HG02588 (cell line): Measurements from ENCODE around the gene ZSCAN10.

ENCODE experiments used
- ATAC-seq: cut with Tn5 transposase; IDR thresholded peaks from one replicate; pipeline ENCODE4 v1.9.1; 2021; ENCODE audit warnings: mild to moderate bottlenecking, moderate library complexity; ENCODE audit not compliant: unreplicated experiment

The ZSCAN10 gene

DNA sequence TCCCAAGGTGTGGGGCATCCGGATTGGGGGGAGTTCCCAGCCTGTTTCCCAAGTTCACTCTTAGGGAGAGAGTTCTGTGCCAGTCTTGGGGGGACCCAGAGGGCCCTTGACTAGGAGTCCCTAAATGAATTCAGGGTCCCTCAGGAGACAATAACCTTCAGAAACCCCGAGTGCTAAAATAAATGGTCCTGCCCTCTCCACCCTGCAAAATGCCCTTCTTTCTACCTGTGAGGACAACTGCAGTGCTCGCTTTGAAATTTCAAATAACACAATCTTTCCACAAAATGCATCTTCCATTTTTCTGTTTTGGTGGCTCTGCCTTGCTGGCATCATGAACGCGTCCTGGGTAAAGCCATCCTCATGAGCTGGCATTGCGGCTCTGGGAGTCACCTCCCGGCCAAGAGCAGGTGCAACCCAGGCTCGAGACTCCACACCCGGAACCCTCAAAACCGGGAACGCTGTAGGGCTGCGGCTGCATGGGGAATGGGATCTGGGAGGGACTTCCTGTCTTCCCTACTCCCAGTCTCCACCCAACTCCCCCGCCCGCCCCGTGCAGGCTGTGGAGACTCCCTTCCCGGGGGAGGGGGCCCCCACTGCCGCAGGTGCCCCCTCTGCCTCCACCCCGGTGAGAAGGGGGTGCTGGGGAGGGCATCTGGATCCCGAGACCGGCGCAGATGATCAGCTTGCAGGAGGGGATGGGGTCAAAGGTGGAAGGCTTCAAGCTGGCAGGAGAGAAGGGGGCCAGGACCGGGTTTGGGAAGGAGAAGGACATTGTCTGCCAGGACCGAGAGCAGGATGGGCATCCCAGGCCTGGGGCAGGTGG, 13.2 kb upstream of the ZSCAN10 start, which contains the start of gene ZNF205:
TSS of gene ZNF205 (plus strand) at position 529 of the 823 bp plus-strand sequence. CDS start 845 bp downstream, outside the sequence.
- ATAC-seq, result no peak

DNA sequence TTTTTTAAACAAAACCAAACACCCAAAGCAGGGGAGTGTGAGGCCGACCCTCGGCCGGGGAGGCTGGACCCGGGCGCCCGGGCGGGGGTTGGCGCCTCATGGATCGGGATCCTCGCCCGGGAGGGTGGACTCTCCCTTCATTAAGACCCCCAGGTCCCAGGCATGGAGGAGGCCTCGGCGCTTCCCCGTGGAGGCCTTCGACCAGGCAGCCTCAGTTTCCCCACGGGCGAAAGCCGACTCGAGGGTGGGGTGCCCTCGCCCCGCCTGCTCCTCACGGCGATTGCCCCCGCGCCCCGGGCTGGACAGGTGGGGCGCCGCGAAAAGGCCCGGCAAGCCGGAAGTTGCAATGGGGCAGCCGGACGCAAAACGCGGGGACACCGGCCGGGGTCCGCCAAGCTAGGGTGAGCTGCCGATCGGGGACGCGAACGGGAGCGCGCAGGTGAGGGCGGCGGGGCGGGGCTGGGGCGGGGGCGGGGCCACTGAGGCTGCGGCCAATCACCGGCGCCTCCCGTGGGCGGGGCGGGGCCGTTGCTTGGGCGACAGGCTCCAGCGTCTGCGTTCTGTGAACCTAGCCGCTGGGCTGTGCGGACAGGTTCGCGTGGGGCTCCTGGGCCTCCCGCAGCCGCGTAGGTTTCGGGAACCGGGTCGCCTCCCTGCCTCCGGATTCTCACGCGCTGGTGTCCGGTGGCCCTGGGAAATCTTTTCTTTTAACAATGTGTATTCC, 7.3 kb upstream of the ZSCAN10 start:
- ATAC-seq, result peak; percentile 85

DNA sequence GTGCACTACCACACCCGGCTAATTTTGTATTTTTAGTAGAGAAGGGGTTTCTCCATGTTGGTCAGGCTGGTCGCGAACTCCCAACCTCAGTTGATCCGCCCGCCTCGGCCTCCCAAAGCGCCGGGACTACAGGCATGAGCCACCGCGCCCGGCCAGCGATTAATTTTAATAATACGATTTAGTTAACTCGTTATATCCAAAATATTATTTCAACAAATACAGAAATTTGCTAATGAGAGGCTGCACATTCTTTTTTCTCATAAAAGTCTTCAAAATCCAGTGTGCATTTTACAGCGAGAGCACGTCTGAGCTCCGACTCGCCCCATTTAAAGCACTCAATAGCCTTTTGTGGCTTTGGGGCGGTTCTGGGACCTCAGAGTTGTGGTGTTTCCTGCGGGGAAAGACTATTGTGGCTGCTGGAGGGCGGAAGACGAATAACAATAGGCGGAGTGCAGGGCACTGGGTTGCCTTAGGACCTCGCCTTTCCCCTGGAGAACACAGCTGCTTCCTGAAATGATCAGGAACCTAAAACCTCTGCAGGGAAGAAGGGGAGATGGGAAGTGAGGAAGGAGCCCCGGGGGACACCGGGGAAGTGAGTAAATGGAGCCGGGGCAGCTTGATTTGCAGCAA, 2.9 kb upstream of the ZSCAN10 start:
- ATAC-seq, result no peak

DNA sequence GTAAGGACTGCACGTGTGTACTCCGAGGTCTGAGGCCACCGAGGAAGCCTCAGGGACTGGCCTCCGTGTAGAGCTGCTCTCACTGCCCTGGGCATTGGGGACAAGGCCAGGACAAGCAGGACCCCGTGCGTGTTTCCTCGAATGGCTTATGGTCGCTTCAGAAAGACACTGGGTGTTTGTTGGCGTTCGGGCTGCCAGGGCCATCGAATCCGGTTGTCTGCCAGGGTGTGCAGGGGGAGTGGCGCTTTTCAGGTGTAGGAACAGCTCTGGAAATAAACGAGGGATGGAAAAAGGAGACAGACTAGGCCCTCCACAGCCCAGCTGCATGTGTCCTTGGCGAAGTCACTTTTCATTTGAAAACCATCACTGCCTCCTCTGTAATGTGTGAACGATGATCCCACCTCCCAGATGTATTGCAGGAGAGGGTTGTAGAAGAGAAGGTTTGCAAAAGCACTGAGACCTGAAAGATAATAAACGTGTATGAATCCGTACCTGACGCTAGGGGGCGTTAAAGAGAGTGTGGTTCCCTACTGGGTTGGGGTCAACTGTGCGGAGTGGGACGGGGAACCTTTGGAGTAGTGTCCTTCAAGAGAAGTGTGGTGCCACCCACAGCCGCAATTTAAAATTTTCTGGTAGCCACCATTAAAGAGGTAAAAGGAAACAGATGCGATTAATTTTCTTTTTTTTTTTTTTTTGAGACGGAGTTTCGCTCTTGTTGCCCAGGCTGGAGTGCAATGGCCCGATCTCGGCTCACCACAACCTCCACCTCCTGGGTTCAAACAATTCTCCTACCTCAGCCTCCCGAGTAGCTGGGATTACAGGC, 2.1 kb upstream of the ZSCAN10 start:
- no peak for ATAC-seq

DNA sequence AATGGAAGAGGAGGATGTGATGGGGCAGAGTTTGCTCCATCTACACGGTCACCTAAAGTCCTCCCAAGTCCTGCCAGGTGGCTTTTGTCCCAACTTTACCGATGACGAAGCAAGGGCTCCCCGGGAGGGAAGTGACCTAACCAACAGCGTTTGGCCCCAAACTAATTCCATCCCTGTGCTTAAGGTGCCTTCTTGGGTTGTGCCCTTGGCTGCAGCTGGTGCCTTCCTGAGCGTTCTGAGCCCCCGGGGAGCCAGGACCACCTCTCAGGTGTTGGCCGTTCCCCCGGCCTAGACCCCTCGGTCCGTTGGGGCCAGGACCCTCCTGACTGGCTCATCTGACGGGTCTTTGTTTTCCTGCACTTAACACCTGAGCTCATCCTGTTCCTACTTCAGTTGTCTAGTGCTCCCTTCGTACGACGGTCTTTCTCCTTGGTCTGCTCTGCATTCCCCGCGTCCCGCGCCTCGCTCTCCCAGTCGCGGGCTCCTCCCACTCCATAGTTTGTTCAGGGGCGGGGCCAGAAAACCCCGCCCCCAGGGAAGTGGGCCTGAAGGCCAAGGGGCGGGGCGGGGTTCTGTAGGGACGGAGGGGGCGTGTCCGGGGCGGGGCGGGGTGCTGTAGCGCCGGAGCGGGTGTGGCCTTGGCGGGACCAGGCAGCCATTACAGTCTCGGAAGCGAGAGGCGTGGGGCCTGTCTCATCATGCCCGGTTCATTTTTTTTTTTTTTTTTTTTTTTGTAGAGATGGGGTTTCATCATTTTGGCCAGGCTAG, 822 bp upstream of the ZSCAN10 start:
- peak; percentile 66 for ATAC-seq

- ATAC-seq, result no peak
Measured at GRCh38 chr16:3099395-3099731, 269 bp upstream of the ZSCAN10 start.

DNA sequence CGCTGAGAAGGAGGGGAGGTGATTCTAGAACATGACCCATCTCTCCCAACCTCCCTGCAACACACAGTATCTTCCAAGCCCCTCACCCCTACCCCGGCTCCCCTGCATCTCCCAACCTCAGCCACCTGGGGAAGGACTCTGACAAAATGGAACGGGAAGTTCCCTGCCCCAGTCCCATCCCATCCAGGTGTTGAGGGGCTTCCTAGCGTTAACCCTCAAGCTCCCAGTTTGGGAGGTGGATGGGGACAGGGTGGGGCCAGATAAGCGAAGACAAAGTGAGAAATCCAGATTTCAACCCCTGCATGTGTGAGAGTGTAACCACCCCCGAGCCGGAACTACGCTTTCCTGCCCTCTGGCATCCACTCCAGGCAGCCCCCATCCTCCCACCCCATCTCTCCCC, 1.8 kb downstream of the ZSCAN10 start:
- no peak for ATAC-seq

DNA sequence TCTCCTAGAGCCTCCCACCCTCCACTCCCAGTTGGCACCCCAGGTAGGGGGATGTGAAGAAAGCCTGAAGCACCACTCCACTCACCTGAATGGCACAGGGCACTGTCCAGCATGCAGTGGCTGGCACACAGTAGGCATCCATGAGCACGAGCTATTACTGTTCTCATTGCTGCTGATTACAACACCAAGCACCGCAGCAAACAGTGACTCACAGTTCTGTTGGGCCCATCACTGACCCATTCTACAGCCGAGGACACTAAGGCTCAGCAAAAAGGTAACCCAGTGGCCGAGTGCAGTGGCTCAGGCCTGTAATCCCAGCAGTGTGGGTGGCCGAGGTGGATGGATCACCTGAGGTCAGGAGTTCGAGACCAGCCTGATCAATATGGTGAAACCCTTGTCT, 2.7 kb downstream of the ZSCAN10 start:
- no peak for ATAC-seq

- ATAC-seq, result peak; percentile 57
Measured at GRCh38 chr16:3095869-3096268, 3.2 kb downstream of the ZSCAN10 start.

DNA sequence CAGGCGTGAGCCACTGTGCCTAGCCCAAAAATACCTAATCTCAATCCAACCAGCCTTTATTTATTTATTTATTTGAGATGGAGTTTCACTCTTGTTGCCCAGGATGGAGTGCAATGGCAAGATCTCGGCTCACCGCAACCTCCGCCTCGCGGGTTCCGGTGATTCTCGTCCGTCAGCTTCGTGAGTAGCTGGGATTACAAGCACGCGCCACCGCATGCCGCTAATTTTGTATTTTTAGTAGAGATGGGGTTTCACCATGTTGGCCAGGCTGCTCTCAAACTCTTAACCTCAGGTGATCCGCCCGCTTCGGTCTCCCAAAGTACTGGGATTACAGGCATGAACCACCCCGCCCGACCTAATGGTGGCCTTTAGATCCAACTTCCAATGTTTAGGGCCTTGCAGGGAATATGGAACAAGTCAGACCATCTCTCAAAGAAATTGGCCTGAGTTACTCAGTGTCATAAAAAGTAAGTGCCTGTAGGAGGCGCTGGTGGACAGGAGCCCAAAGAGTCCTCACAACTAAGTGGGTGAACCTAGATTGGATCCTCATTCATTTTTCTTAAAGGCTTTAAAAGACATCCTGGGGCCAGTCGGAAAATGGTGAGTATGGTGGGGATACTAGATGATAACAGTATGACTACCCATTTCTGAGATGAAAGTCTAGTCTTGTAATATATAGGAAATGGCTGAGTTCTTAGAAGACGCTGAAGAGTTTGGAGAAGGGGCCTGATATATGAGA, 4.6 kb downstream of the ZSCAN10 start:
- no peak for ATAC-seq

DNA sequence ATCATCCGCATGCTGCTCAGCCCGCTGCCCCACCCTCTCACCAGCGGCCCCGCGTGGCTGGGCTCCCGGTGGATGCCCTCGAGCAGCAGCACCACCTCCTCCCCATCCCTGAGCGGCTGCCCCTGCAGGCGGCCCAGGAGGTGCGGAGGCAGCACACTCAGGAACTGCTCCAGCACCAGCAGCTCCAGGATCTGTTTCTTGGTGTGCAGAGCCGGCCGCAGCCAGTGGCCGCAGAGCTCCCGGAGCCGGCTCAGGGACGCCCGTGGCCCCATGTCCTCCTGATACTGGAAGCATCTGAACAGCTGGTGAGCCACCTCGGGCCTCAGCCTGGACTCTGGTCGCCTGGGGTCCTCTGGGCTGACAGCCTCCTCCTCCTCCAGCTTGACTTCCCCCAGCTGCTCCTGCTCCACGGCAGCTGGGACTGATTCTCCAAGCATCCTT, 6.6 kb downstream of the ZSCAN10 start:
- ATAC-seq, result no peak

DNA sequence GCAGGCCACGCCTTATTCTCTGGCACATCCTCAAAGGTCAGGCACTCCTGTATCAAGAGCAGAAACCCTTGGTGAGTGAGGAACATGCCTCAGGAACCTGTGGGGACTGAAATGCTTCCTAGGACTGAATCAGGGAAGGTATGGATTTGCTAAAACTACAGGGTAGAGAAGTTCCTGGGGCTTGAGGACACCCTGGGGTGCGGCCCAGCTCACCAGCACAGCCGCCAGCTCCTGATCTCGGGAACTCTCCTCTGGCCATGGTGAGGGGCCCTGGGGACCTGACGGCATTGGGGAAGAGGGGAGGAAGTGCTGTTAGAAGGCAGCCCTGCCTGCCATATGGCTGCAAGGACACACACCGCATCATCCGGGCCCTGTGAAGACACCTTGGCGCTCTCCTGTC, 7.5 kb downstream of the ZSCAN10 start:
- ATAC-seq, result no peak

- no peak for ATAC-seq
Measured at GRCh38 chr16:3089717-3090592, 9.1 kb downstream of the ZSCAN10 start.

- no peak for ATAC-seq
Measured at GRCh38 chr16:3088925-3089716, 10.0 kb downstream of the ZSCAN10 start.

DNA sequence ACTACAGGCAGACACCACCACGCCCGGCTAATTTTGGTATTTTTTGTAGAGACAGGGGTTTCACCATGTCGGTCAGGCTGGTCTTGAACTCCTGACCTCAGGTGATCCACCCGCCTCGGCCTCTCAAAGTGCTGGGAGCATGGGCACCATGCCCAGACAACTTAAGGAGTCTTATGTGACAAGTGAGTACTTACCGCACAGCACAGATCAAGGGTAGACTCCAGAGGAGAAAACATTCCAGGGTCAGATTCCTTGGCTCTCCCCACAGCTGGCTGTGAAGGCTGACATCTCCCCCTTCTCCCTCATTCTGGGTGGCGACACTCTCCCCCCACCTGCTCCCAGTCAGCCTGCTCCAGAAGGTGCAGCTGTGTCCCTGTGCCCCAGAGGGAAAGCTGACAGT, 10.6 kb downstream of the ZSCAN10 start:
- ATAC-seq, result no peak

DNA sequence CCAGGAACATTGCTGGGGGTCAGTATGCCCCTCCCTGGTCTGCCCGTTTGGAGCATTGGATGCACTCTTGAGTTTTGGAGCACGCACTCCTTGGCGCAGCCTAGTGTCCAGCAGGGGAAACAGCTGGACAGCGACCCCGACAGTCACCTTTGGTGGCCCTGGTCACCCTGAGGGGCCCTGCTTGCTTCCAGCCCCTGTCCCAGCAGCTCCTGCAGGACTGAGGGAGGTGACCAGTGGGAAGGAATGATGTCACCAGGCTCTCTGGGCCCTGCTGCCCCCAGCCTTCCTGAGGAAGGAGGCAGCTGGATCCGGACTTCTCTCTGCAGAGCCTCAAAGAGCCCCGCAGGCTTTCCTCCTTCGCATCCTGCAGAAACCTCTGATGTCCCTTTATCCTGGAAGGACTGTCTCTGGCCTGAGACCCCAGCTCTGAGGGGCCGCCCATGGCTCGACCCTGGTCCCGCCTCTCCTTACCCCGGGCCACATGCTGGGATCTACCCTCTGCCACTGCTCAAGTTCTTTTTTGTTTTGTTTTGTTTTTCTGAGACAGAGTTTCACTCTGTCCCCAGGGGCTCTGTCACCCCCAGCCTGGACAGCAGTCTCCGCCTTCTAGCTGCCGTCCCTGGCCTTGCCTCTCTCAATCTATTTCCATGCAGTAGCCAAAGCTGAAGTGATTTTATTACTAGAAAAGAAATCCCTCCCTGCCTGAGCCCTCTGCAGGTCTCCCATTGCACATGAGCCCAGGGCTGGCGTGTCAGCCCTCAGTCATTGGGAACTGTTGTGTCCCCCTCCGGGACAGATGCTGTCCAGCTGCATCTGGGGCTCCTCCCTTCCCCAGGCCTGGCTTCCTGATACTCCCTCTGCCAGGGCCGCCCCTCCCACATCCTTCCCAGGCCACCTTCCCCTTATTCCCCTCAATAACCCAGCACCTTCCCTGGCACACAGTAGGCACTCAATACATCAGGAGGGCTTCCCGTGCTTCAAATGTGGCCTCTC, 11.6 kb downstream of the ZSCAN10 start:
- ATAC-seq, result no peak
